GM19099 (cell line): Measurements from ENCODE around the gene MBNL2.

Experiments
- POLR2A ChIP-seq: IDR thresholded peaks from 3 replicates; pipeline ENCODE4 v1.6.1; 2011; ENCODE audit warnings: low read depth; ENCODE audit not compliant: insufficient read length; ENCODE audit errors: extremely low read depth

MBNL2 gene

DNA sequence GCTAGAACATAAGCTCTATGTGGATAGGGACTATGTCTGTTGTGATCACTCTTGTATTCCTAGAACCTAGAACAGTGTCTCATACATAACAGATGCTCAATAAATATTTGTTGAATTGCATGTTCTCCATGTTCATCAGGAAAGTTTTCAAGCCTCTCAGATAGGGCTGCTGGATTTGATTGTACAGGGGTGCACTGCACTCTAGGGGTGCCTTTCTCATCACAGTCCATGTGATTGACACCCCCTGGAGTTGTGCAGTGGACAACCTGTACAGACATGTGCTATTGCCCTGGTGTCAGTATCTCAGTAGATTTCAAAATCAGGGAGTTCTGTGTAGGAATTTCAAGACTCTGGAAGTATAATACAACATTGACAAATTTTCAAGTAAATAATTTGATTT, 58.9 kb downstream of the MBNL2 start:
- TF ChIP-seq POLR2A: no peak

DNA sequence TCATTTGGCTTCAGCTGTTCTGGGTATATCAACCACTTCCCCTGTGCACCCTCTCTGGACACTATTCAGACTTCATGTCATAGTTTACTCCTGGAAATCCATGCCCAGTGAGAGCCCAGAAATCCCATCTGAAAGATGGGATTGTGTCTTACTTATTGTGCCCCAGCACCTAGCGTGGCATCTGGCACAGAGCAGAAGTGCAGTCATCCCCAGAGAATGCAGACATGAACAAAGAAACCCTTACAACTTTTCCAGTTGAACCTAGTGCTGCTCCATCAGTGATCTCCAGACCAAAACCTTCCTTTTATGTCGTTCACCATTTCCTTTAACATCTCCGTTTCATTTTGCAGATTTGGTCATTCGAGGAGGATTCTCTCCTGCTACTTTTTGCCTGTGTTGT, 60.6 kb downstream of the MBNL2 start:
- TF ChIP-seq POLR2A: no peak

DNA sequence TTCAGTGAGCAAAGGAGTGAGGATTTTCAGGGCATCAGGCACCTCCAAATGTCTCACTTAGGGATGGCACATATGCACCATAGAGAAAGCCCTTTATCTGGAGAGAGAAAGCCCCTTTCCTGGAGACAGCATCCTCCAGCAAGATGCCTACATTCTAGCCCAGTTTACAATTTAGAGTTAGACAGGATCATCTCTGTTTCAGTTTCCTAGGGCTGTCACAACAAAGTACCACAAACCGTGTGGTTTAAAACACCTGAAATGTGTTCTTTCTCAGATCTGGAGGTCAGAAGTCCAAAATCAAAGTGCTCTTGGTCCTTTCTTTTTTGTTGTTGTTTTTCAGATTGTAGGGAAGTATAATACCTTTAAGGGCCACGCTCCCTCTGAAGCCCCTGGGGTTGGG, 61.8 kb downstream of the MBNL2 start:
- TF ChIP-seq POLR2A: no peak

DNA sequence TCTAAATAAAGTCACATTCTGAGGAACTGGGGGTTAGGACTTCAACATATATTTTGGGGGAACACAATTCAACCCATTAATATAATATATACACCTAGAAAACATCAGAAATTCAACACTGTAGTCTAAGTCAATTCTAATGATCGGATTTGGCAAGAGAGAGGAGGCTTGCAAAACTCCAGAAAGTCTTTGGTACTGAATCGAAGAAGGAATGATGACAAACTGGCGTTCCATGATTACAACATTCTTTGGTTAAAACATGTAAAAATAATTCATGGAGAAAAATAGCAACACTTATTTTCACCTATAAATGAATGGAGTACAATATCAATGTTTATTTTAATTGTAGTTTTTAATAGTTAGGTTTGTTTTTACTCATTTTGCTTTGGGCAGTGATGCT, 62.4 kb downstream of the MBNL2 start:
- TF ChIP-seq POLR2A: no peak

DNA sequence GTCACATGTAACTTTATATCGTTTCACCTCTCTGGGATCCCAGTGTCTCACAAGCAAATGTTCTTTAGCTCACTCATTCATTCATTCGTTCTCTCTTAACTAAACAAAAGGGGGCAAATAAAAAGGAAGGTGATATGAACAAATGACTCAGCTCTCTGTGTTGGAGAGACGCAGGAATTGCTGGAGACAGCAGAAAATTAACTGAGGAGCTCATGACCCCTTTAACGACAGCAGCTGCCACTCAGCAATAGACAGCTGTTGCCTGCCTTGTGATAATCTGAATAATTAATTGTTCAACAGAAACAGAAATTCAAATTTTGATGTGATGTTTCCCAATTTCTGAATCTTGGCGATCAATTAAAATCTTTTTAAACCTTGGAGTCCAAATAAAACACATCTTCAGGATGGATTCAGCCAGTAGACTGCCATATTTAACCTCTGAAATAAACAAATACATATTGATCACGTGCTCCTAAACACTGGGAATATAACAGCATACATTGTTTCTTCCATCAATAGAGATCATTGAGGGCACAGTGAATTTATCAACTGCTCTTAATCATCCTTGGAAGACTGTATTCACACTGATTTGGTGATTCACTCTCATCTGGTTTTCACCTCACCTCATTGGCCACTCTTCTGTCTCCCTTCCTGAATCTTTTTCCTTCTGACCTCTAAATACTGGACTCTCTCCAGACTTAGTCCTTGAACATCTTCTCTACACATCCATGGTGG, 63.3 kb downstream of the MBNL2 start:
- no peak for TF ChIP-seq POLR2A

- no peak for TF ChIP-seq POLR2A
Observed at GRCh38 chr13:97286317-97287046, 64.3 kb downstream of the MBNL2 start.

GRCh38 chr13:97287047-97287383, 64.9 kb downstream of the MBNL2 start:
- TF ChIP-seq POLR2A: no peak

- no peak for TF ChIP-seq POLR2A
Observed at GRCh38 chr13:97288486-97288900, 66.4 kb downstream of the MBNL2 start.

GRCh38 chr13:97289514-97290298, 67.6 kb downstream of the MBNL2 start:
- TF ChIP-seq POLR2A: no peak

- TF ChIP-seq POLR2A: no peak
Observed at GRCh38 chr13:97295283-97296182, 73.4 kb downstream of the MBNL2 start.

DNA sequence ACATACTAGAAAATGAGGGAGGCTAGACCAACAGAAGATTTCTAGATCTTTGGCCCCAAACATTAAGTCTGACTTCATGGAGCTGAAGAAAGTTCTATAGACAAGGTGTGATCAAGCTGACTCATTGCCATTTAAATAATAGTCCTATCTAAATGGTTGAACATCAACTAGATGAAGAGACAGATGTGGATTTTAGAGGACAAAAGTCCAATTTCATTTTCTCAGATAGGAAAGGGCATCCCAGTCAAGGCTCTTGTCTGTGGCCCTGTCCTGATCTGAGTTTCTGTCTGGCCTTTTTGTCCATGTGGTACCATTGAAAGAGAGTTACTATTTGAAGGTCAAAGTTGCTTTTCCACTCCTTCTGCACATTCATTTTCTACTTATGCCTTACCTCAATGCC, 74.6 kb downstream of the MBNL2 start:
- TF ChIP-seq POLR2A: no peak

DNA sequence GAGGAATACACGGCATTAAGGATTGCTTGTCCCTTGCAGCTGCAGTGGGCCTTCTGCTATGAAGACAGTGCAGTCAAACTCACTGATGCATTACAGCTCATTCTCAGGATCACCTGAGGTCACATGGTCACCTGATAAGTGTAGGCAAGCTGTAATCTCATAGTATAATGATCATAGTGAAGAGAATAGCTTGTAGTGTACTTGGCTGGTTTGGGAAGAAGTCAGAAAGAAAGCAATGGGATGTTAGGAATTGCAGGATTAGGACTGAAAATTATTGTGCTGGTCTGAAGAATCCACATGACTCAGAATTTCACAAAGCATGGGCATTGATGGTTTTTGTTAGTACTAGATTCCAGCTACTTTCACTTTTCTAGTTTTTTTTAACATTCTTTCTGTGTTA, 76.7 kb downstream of the MBNL2 start:
- no peak for TF ChIP-seq POLR2A

DNA sequence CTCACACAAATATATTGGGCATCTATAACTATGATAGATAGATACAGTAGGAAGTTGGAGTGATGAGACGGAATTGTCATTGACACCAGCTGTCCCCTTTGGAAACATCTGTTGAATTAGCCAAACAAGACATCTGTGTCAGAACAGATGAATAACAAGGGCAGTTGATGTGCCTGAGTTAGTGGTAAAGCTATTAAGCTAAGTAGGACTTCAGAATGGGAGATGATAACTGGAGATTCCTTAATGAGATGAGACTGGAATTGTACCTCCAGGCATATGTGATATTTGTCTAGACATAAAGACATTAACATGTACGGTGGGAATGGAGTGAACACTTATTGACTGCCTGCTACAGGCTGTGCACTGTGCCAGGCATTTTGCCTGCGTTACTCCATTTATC, 78.7 kb downstream of the MBNL2 start:
- TF ChIP-seq POLR2A: no peak

GRCh38 chr13:97301382-97302095, 79.4 kb downstream of the MBNL2 start:
- no peak for TF ChIP-seq POLR2A
